ENCODE measurements around the gene BZW2.

- TF ChIP-seq EZH2 (IDR thresholded peaks at IDR 0.05; ENCODE audit: insufficient read depth, low read length) = no peak
- TF ChIP-seq CTCF (IDR thresholded peaks at IDR 0.05; ENCODE audit: insufficient read depth, low read depth, low read length) = no peak
Observed at GRCh38 chr7:16604054-16604453, 41.9 kb upstream of the BZW2 start.
